GM19025 (cell line): Measurements from ENCODE around the gene CPEB4.

Source experiments
- ATAC-seq: cut with Tn5 transposase; IDR thresholded peaks from one replicate; pipeline ENCODE4 v1.9.1; 2021; ENCODE audit warnings: mild to moderate bottlenecking, low read depth, moderate library complexity; ENCODE audit not compliant: unreplicated experiment

CPEB4 gene

GRCh38 chr5:173970878-173971650 is 82.9 kb downstream of the CPEB4 start:
- no peak for ATAC-seq

- ATAC-seq = no peak
These were observed 83.7 kb downstream of the CPEB4 start for GRCh38 chr5:173971681-173972345.

GRCh38 chr5:173972607-173972924 is 84.4 kb downstream of the CPEB4 start:
- no peak for ATAC-seq

GRCh38 chr5:173972925-173973615 is 84.9 kb downstream of the CPEB4 start:
- no peak for ATAC-seq

- no peak for ATAC-seq
These were observed 85.4 kb downstream of the CPEB4 start for GRCh38 chr5:173973616-173973969.

- ATAC-seq = no peak
These were observed 86.6 kb downstream of the CPEB4 start for GRCh38 chr5:173974688-173975239.

GRCh38 chr5:173981185-173981761 is 93.1 kb downstream of the CPEB4 start:
- ATAC-seq = no peak

- no peak for ATAC-seq
These were observed 96.1 kb downstream of the CPEB4 start for GRCh38 chr5:173984218-173984617.

- ATAC-seq = no peak
These were observed 100.6 kb downstream of the CPEB4 start, which contains the start of gene C5orf47 for GRCh38 chr5:173988554-173989431. Gene C5orf47, plus strand, starts transcription at chr5:173989170. Its CDS starts 94 bp downstream, at chr5:173989264.

- no peak for ATAC-seq
These were observed 101.4 kb downstream of the CPEB4 start for GRCh38 chr5:173989432-173990082.

GRCh38 chr5:173997331-173997730 is 109.2 kb downstream of the CPEB4 start:
- ATAC-seq = no peak

GRCh38 chr5:173998531-173998930 is 110.4 kb downstream of the CPEB4 start:
- ATAC-seq = no peak

GRCh38 chr5:174000076-174000475 is 111.9 kb downstream of the CPEB4 start:
- no peak for ATAC-seq

GRCh38 chr5:174003795-174004194 is 115.6 kb downstream of the CPEB4 start:
- no peak for ATAC-seq

- ATAC-seq = no peak
These were observed 120.8 kb downstream of the CPEB4 start for GRCh38 chr5:174008922-174009321.

- no peak for ATAC-seq
These were observed 122.2 kb downstream of the CPEB4 start for GRCh38 chr5:174010365-174010764.

GRCh38 chr5:174011441-174011840 is 123.3 kb downstream of the CPEB4 start:
- no peak for ATAC-seq
